Activated CD4-positive, alpha-beta memory T cell treated with anti-CD3 and anti-CD28 coated beads, Interleukin-2, amount 10 ng/mL, durations not matched to agents 7 days and 5 days (primary cell): Measurements from ENCODE around the gene KRTAP4-6. TPM values are rescaled to one million over a fixed set of nuclear protein-coding genes. Genes with fewer than 3 reads are reported as not detected.
"Not testable (repeated sequence)": the region's sequence is repeated elsewhere in the genome, so short reads cannot be mapped to it uniquely, and the experiment has no call there.

Experiments used
- CTCF ChIA-PET: fragments of 350-600 bp; sonication (Branson Sonifier 250); formaldehyde crosslinking; loops from one replicate; lab custom pipeline; 2021; ENCODE audit warnings: antibody characterized with exemption, inconsistent platforms; lab: Charles Lee
- POLR2A ChIA-PET: fragments of 350-600 bp; sonication (Branson Sonifier 250); formaldehyde crosslinking; loops from one replicate; lab custom pipeline; 2021; ENCODE audit warnings: antibody characterized with exemption; lab: Charles Lee
- DNase-seq: peaks from one replicate; pipeline ENCODE4 v3.0.0-alpha.2; 2020
- H3K27ac Mint-ChIP-seq: one replicate; pipeline ENCODE4 v1.8.0; 2021; ENCODE audit warnings: mild to moderate bottlenecking, mixed read lengths
- H3K27me3 Mint-ChIP-seq: one replicate; pipeline ENCODE4 v1.8.0; 2021; ENCODE audit warnings: mixed read lengths
- H3K36me3 Mint-ChIP-seq: one replicate; pipeline ENCODE4 v1.8.0; 2021; ENCODE audit warnings: low read depth, mixed read lengths
- H3K4me1 Mint-ChIP-seq: one replicate; pipeline ENCODE4 v1.8.0; 2021; ENCODE audit warnings: mixed read lengths
- H3K4me3 Mint-ChIP-seq: one replicate; pipeline ENCODE4 v1.8.0; 2021; ENCODE audit warnings: mild to moderate bottlenecking, mixed read lengths
- H3K9me3 Mint-ChIP-seq: one replicate; pipeline ENCODE4 v1.8.0; 2021; ENCODE audit warnings: mixed read lengths
- total RNA-seq, 2 experiments: library from RNA; stranded (reverse); gene quantifications; one replicate each; pipeline ENCODE4 v1.2.3, GENCODE V29; 2021

The KRTAP4-6 gene
- total RNA-seq: not detected

GRCh38 chr17:41140360-41141131 is at the start of gene KRTAP4-6:
KRTAP4-6 (minus strand) TSS chr17:41140544; CDS start chr17:41140487, 57 bp downstream.
- no peak for DNase-seq
- Mint-ChIP-seq H3K9me3 (peaks cover 15% of the 10 kb centered on the region), H3K4me3 (no peak within 1 kb of the TSS), H3K27me3 (peaks cover 2% of the 10 kb centered on the region), H3K27ac (no peak within 1 kb of the TSS), H3K4me1 (no peaks in the 10 kb centered on the region), H3K36me3 (peaks cover 3% of the 10 kb centered on the region)
- CTCF ChIA-PET: no interaction called here
- POLR2A ChIA-PET: no interaction called here

DNA sequence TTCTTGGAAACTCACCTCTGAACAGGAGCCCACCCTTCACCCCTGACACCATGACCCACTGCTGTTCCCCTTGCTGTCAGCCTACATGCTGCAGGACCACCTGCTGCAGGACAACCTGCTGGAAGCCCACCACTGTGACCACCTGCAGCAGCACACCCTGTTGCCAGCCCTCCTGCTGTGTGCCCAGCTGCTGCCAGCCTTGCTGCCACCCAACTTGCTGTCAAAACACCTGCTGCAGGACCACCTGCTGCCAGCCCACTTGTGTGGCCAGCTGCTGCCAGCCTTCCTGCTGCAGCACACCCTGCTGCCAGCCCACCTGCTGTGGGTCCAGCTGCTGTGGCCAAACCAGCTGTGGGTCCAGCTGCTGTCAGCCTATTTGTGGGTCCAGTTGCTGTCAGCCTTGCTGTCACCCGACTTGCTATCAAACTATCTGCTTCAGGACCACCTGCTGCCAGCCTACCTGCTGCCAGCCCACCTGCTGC is 49.5 kb upstream of the KRTAP4-6 start, which contains the start of gene KRTAP9-1:
Gene KRTAP9-1, plus strand, starts transcription at position 51 of the 482 bp plus-strand sequence. Its CDS starts 0 bp downstream, at position 51.
- H3K27me3 Mint-ChIP-seq, POLR2A ChIA-PET, H3K9me3 Mint-ChIP-seq, H3K4me3 Mint-ChIP-seq, DNase-seq, H3K4me1 Mint-ChIP-seq, H3K36me3 Mint-ChIP-seq, H3K27ac Mint-ChIP-seq, CTCF ChIA-PET: not testable (repeated sequence)

DNA sequence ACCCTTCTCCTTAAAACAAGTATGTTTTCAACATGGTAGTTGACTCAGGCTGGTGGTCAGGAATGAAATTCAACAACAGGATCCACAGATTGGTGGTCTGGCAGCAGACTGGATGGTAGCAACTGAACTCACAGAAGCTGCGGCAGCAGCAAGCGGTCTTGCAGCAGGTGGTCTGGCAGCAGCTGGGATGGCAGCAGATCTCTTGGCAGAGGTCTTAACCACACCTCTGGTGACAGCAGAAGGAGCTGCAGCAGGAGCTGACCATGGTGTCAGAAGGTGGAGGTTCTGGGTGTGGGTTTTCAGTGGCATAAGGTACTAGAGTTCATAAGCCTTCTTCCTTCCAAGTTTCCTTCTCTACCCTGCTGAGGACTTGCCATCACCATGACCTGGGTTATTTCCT is 46.5 kb upstream of the KRTAP4-6 start:
- ChIA-PET CTCF (no interaction called here), POLR2A (no interaction called here)
- Mint-ChIP-seq H3K27me3 (peaks cover 6% of the 10 kb centered on the region), H3K36me3 (no peaks in the 10 kb centered on the region), H3K4me3 (no peak overlapping the region), H3K27ac (no peak overlapping the region), H3K4me1 (no peaks in the 10 kb centered on the region), H3K9me3 (no peaks in the 10 kb centered on the region)
- no peak for DNase-seq

DNA sequence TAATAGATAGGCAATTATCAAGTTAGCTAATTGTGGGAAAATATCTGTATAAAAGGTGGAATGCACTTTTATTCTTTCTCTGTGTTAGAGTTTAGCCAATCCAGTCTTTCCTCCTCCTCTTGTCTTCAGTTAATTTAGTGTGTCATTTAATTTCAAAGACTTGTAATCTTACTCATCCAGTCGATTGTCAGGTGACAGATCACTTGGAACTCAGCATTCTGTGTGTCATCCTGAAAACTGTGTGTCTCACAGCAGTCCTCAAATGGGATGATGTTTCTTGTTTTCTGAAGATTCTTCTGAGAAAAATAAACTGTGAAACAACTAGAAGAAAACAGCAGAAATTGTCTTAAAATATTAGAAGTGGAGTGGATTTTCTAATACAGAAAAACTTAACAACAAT is 44.7 kb upstream of the KRTAP4-6 start:
- H3K4me1 Mint-ChIP-seq: no peaks in the 10 kb centered on the region
- DNase-seq: no peak
- no peaks in the 10 kb centered on the region for H3K36me3 Mint-ChIP-seq
- no peaks in the 10 kb centered on the region for H3K27me3 Mint-ChIP-seq
- CTCF ChIA-PET: no interaction called here
- POLR2A ChIA-PET: no interaction called here
- no peak overlapping the region for H3K27ac Mint-ChIP-seq
- no peaks in the 10 kb centered on the region for H3K9me3 Mint-ChIP-seq
- no peak overlapping the region for H3K4me3 Mint-ChIP-seq

- no peak within 1 kb of the TSS for H3K27ac Mint-ChIP-seq
- no peak within 1 kb of the TSS for H3K4me3 Mint-ChIP-seq
- CTCF ChIA-PET: no interaction called here
- no peaks in the 10 kb centered on the region for H3K27me3 Mint-ChIP-seq
- no peaks in the 10 kb centered on the region for H3K4me1 Mint-ChIP-seq
- no peaks in the 10 kb centered on the region for H3K36me3 Mint-ChIP-seq
- POLR2A ChIA-PET: no interaction called here
- no peaks in the 10 kb centered on the region for H3K9me3 Mint-ChIP-seq
- no peak for DNase-seq
These were observed 44.2 kb upstream of the KRTAP4-6 start, which contains the start of gene KRTAP4-1 for GRCh38 chr17:41184480-41184961. KRTAP4-1 (minus strand) TSS chr17:41184911; CDS start chr17:41184854, 57 bp downstream.

DNA sequence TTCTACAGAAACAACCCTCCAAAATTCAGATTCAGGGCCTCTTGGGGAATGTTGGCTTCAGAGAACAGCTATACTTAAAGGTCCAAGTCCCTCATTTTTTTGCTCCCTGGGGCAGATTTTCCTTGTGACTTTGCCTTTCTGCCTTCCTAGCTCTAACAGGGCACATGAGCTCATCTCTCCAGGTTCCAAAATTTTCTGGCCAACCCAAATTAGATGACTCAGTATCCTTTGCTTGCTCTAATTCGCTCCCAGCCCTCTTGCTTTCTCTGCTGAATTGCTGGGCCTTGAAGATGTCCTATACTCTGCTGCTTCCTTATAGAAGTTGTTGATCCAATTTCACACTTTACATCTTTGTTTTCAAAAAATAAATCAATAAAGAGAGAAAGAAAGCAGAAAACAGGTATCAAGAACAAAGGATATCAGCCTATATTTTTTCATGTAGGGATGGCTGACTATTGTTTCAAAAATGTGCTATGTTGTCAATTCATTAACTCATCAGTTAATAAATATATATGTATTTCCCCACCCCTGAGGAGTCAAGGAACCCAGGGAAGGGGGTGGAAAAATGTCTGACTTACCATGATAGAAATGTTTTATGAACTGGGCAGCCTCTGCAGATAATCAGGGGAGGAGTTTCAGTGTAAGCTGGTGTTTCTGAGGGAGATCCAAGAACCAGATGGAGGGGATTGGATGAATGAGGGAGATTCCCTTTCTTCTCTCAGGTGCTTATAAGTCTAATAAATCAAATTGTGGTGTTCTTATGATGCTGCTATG is 38.7 kb upstream of the KRTAP4-6 start:
- Mint-ChIP-seq H3K27ac (no peak overlapping the region), H3K27me3 (peaks cover 3% of the 10 kb centered on the region), H3K36me3 (no peaks in the 10 kb centered on the region), H3K9me3 (no peaks in the 10 kb centered on the region), H3K4me1 (no peaks in the 10 kb centered on the region), H3K4me3 (no peak overlapping the region)
- CTCF ChIA-PET: no interaction called here
- POLR2A ChIA-PET: interaction anchor here (0.8 kb wide), 1 partner anchor 9 kb away, joined by 3 read pairs; no protein-coding TSS in a partner anchor
- DNase-seq: no peak

GRCh38 chr17:41178341-41178740 is 38.0 kb upstream of the KRTAP4-6 start:
- ChIA-PET CTCF (no interaction called here), POLR2A (interaction anchor here (0.8 kb wide), 1 partner anchor 9 kb away, joined by 3 read pairs; no protein-coding TSS in a partner anchor)
- H3K4me3 Mint-ChIP-seq: no peak overlapping the region
- H3K36me3 Mint-ChIP-seq: no peaks in the 10 kb centered on the region
- H3K4me1 Mint-ChIP-seq: no peaks in the 10 kb centered on the region
- peaks cover 3% of the 10 kb centered on the region for H3K27me3 Mint-ChIP-seq
- no peak for DNase-seq
- no peaks in the 10 kb centered on the region for H3K9me3 Mint-ChIP-seq
- no peak overlapping the region for H3K27ac Mint-ChIP-seq

GRCh38 chr17:41177727-41178271 is 37.5 kb upstream of the KRTAP4-6 start, which contains the start of gene KRTAP4-2:
KRTAP4-2 (minus strand) TSS chr17:41178221; CDS start chr17:41178164, 57 bp downstream.
- no peaks in the 10 kb centered on the region for H3K36me3 Mint-ChIP-seq
- ChIA-PET POLR2A (no interaction called here), CTCF (no interaction called here)
- H3K9me3 Mint-ChIP-seq: no peaks in the 10 kb centered on the region
- H3K27me3 Mint-ChIP-seq: peaks cover 3% of the 10 kb centered on the region
- no peak within 1 kb of the TSS for H3K4me3 Mint-ChIP-seq
- no peak for DNase-seq
- no peaks in the 10 kb centered on the region for H3K4me1 Mint-ChIP-seq
- H3K27ac Mint-ChIP-seq: no peak within 1 kb of the TSS

DNA sequence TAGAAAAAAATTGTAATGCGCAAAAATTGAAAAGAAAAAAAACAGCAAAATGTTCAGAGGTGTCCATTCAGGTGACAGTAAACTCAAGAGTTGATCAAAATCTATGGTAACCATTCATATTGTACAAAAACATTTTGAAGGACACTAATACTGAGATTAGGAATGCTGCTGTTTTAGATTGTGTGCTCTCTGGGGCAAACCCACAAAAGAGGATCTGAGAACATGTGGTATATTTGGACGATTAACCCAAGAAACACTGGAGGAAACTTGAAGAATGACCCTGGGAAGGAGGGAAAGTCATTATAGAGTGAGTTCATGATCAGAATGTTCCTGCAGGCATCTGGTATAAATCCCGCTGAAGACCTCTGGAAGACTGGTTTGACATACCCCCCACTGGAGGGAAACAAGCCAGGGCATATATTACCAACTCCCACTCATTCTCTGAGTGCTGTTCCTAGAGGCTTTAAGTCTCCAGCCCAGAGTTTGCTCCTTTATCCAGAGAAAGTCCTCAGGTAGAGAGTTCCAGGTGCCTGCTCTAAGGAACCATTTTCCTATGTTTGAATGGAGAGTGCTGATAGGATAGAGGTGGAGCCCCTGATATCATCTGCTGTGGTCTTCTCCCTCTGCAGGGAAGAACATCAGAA is 36.5 kb upstream of the KRTAP4-6 start:
- no peaks in the 10 kb centered on the region for H3K36me3 Mint-ChIP-seq
- no peak overlapping the region for H3K27ac Mint-ChIP-seq
- CTCF ChIA-PET: no interaction called here
- DNase-seq: no peak
- H3K9me3 Mint-ChIP-seq: no peaks in the 10 kb centered on the region
- no peaks in the 10 kb centered on the region for H3K4me1 Mint-ChIP-seq
- no peak overlapping the region for H3K4me3 Mint-ChIP-seq
- H3K27me3 Mint-ChIP-seq: peaks cover 5% of the 10 kb centered on the region
- POLR2A ChIA-PET: no interaction called here

DNA sequence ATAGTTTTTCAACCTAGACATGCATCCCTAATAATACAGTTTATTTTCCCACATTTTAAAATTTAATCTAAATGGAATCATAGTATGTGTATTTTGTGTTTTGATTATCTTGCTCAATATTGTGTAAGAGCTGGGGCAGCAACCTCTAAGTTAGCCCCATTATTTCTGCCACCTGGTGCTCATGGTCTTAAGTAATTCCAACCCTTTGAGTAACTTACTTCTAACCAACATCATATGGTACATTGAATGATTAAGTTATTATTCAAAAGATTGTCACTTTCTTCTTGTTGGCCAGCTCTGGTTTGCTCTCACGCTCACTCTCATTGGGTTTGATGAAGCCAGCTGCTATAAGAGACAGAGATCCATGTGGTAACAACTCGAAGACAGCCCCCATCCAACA is 31.5 kb upstream of the KRTAP4-6 start:
- H3K4me3 Mint-ChIP-seq: no peak overlapping the region
- no peaks in the 10 kb centered on the region for H3K4me1 Mint-ChIP-seq
- no peak overlapping the region for H3K27ac Mint-ChIP-seq
- ChIA-PET POLR2A (no interaction called here), CTCF (no interaction called here)
- H3K27me3 Mint-ChIP-seq: peaks cover 2% of the 10 kb centered on the region
- no peaks in the 10 kb centered on the region for H3K9me3 Mint-ChIP-seq
- no peak for DNase-seq
- no peaks in the 10 kb centered on the region for H3K36me3 Mint-ChIP-seq

DNA sequence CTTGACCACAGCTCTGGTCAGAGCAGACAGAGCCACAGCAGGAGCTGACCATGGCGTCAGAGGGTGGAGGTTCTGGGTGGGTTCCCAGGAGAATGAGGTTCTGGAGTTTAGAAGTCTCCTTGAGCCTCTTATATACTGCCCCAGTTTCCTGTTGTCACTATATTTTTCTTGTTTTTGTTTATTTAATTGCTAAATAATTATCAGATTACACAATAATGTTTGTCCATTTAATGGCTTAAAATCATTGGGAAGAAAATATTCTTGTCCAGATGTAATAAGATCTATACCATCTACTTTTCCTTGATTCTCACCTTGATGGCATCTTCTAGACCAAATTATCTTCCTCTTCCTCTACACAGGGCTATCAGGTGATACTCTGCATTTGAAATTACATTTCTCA is 27.8 kb upstream of the KRTAP4-6 start, which contains the start of gene KRTAP4-3:
Gene KRTAP4-3, minus strand, starts transcription at position 101 of the 400 bp plus-strand sequence. Its CDS starts 49 bp downstream, at position 52.
- DNase-seq: no peak
- POLR2A ChIA-PET: no interaction called here
- Mint-ChIP-seq H3K4me3 (no peak within 1 kb of the TSS), H3K36me3 (no peaks in the 10 kb centered on the region), H3K27ac (no peak within 1 kb of the TSS), H3K27me3 (peaks cover 2% of the 10 kb centered on the region), H3K9me3 (no peaks in the 10 kb centered on the region), H3K4me1 (no peaks in the 10 kb centered on the region)
- CTCF ChIA-PET: no interaction called here

DNA sequence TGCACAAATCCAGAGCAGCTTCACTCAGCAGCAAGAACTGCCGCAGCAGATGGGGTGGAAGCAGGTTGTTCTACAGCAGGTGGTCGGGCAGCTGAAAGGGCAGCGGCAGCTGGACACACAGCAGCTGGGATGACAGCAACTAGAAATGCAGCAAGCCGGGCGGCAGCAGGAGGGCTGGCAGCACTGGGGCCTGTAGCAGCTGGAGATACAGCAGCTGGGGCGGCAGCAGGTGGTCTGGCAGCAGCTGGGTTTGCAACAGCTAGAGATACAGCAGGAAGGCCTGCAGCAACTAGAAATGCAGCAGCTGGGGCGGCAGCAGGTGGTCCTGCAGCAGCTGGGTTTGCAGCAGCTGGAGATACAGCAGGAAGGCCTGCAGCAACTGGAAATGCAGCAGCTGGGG is 27.2 kb upstream of the KRTAP4-6 start:
- CTCF ChIA-PET: no interaction called here
- POLR2A ChIA-PET: no interaction called here
- no peak for DNase-seq
- H3K4me1 Mint-ChIP-seq: no peaks in the 10 kb centered on the region
- peaks cover 2% of the 10 kb centered on the region for H3K27me3 Mint-ChIP-seq
- no peaks in the 10 kb centered on the region for H3K9me3 Mint-ChIP-seq
- no peak overlapping the region for H3K27ac Mint-ChIP-seq
- H3K36me3 Mint-ChIP-seq: no peaks in the 10 kb centered on the region
- H3K4me3 Mint-ChIP-seq: no peak overlapping the region
